HG02884 (cell line): ENCODE results near the gene EEF2.
"Not testable (repeated sequence)": the region's sequence is repeated elsewhere in the genome, so short reads cannot be mapped to it uniquely, and the experiment has no call there.

Source experiments
- ATAC-seq: cut with Tn5 transposase; IDR thresholded peaks from one replicate; pipeline ENCODE4 v1.9.1; 2021; ENCODE audit warnings: mild to moderate bottlenecking, moderate library complexity; ENCODE audit not compliant: unreplicated experiment

The EEF2 gene

GRCh38 chr19:4015705-4016402, 30.6 kb upstream of the EEF2 start:
- no peak for ATAC-seq

GRCh38 chr19:4014541-4015491, 29.6 kb upstream of the EEF2 start:
- no peak for ATAC-seq

DNA sequence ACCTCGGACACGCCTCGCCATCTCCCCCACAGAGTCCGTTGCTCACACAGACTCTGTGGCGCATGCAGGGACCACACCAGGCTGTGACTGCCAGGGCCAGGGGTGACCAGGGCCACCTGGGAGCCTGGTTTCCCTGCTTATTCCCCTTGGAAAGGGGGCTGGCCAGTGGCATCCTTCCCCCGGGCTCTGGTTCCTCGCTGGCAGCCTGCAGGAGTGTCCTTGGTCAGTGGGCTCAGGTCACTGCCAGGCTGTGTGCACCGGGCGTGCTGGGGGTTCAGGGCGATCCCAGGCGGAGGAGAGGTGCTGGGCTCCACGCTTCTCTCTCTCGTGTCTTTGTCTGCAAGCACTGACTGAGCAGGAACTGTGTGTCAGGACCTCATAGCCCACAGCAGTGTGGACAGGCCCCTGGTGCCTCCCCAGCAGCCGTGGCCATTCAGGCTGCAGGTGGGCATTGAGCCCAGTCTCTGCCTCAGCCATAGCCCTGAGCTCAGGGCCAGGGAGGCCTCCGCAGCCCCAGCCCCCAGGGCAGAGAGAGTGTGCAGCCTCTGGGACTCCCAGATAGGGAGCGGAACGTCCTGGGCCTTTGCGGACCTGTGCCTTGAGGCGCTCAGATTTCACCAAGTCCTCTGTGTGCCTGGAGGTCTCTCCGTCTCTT, 28.8 kb upstream of the EEF2 start:
- ATAC-seq: no peak

- ATAC-seq: no peak
Measured at GRCh38 chr19:4012975-4013634, 27.8 kb upstream of the EEF2 start.

DNA sequence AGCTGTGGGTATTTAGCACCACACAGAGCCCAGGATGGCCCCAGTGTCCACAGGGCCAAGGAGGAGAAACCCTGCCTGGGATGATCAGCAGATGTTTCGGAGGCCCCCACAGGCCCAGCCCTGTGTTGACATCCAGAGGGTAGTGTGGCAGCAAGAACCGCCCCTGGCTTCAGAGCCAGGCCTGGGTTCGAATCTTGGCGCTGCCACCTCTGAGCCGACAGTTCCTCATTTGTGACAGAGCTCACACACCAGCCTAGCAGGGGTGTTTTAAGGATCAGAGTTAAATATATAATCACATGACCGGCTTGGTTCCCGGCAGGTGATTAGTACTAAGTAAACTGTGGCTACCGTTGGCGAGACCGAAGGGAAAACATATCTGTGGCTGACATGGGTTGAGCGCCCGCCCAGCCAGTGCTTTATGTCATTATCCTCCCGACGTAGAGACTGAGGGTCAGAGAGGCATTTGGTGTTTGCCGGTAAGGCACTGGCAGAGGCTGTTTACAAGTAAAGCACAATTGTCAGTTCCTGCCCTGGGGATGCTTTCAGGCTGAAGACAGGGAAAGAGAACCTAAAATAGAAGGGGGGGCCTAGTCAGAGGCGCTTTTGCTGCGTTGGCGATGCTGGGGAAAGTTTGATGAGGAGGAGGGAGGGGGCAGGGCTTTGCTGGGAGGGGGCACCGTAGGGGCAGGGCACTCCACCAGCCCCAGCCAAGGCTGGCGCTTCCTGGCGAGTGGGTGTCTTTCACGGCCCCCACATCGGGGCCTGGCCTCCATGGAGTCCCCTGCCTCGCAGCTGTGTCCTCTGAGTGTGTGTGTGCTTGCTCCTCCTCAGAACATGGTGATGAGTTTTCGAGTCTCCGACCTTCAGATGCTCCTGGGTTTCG, 27.1 kb upstream of the EEF2 start:
- ATAC-seq: no peak

DNA sequence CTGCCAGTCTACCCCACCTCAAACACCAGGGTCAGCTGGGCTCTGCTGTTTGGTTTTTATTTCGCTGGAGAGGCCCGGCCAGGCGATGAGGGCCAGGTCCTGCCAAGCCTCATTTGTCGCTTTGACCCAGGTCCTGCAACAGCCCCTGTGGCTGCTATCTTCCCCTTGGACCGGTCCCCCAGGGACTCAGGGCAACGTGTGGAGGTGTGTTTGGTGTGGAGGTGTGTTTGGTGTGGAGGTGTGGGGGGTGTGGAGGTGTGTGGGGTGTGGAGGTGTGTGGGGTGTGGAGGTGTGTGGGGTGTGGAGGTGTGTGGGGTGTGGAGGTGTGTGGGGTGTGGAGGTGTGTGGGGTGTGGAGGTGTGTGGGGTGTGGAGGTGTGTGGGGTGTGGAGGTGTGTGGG, 26.2 kb upstream of the EEF2 start:
- ATAC-seq: not testable (repeated sequence)

DNA sequence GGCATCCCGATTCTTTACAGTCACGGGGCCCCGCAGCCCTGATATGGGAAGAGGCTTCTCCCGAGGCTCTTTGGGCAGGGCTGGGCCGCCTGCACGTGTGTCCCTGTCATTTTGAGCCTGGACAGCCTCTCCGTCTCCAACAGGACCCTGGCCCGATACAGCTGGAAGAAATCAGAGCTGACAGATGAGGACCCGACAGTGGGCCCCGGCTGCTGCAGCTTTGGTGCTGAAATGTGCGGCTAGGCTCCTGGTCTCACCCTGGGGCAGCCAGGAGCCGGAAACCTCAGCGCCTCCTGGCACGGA, 25.5 kb upstream of the EEF2 start:
- ATAC-seq: no peak

GRCh38 chr19:4009990-4010807, 24.9 kb upstream of the EEF2 start:
- ATAC-seq: no peak

- ATAC-seq: no peak
Measured at GRCh38 chr19:4007836-4008539, 22.7 kb upstream of the EEF2 start.

DNA sequence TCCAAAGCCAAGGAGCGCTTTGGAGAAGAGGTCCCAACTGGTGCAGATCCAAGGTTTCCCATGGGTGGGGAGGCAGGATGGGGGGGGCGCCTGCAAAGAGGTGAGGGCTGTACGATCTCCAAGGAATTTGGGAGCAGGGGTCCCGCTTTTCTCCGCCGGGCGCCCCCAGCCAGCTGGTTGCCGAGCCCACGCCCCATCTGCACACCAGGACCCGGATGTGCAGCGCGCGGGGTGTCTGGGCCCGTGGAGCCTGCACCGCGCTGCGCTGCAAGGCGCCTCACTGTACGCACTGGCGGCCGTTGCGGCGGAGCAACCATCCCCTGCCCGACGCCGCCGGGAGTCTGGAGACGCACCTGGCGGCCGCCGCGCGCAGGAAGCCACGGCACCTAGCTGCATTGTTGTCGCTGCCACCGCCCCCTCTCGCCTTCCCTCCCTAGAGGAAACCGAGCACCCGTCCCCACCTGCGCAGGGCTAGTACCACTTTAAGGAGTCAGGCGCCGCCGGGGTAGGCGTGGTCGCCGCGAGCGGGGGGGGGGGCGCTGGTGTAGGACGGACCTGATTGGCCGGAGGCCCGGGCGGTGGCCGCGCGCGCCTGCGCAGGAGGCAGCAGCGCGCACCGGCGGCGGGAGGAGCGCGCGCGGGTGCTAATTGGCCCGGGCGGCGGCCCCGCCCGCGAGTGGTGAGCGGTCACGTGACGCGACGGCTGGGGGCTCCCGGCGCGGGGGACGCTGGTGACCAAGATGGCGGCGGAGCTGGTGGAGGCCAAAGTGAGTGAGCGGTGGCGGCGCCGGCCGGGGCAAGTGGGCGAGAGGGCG, 22.0 kb upstream of the EEF2 start, which contains the start of gene PIAS4:
PIAS4 (plus strand) TSS at position 716 of the 815 bp plus-strand sequence; CDS start at position 741, 25 bp downstream.
- peak; percentile 77 for ATAC-seq

GRCh38 chr19:4005436-4005835, 20.2 kb upstream of the EEF2 start:
- ATAC-seq: not testable (repeated sequence)

DNA sequence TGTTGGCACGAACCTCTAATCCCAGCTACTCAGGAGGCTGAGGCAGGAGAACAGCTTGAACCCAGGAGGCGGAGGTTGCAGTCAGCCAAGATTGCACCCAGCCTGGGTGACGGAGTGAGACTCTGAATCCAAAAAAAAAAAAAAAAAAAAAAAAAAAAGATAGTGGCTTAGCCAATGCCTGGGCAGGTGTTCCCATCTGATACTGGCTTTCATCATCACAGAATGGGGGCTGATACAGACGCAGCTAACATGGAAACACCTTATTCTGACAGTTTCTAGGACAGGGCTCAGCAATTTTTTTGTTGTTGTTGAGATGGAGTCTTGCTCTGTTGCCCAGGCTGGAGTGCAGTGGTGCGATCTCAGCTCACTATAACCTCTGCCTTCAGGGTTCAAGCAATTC, 15.5 kb upstream of the EEF2 start:
- ATAC-seq: not testable (repeated sequence)

DNA sequence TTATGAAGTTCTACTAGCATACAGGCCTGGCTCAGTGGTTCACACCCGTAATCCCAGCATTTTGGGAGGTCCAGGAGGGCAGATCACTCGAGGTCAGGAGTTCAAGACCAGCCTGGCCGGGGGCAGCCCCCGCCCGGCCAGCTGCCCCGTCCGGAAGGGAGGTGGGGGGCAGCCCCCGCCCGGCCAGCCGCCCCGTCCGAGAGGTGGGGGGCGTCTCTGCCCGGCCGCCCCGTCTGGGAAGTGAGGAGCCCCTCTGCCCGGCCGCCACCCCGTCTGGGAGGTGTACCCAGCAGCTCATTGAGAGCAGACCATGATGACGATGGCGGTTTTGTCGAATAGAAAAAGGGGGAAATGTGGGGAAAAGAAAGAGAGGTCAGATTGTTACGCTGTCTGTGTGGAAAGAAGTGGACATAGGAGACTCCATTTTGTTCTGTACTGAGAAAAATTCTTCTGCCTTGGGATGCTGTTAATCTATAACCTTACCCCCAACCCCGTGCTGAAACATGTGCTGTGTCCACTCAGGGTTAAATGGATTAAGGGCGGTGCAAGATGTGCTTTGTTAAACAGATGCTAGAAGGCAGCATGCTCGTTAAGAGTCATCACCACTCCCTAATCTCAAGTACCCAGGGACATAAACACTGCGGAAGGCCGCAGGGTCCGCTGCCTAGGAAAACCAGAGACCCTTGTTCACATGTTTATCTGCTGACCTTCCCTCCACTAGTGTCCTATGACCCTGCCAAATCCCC, 13.6 kb upstream of the EEF2 start:
- ATAC-seq: not testable (repeated sequence)

DNA sequence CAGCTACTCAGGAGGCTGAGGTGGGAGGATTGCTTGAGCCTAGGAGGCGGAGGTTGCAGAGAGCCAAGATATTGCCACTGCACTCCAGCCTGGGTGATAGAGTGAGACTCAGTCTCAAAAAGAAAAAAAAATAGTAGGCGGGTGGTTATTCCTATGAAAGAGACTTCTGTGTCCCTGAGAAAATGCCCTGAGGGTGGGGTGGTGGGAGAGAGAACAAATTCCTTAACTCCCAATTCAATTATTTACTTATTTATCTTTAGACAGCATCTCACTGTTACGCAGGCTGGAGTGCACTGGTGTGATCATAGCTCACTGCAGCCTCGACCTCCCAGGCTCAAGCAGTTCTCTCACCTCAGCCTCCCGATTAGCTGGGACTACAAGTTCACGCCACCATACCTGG, 10.3 kb upstream of the EEF2 start:
- ATAC-seq: no peak

DNA sequence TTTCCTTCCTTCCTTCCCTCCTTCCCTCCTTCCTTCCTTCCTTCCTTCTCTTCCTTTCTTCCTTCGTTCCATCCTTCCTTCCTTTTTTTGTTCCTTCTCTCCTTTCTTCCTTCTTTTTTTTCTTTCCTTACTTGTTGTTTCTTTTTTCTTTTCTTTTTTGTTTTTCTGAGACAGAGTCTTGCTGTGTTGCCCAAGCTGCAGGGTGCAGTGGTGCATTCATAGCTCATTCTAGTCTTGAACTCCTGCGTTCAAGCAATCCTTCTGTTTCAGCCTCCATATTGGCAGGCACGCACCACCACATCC, 5.5 kb upstream of the EEF2 start:
- ATAC-seq: no peak

- ATAC-seq: no peak
Measured at GRCh38 chr19:3987619-3988371, 2.5 kb upstream of the EEF2 start.
